PC-3 (cell line): ENCODE results near the gene SERINC2.

Source experiments
- CTCF ChIP-seq: fragments of 300-600 bp; sonication (generic); conservative IDR thresholded peaks from 2 replicates; pipeline ENCODE4 v1.5.1; 2017; ENCODE audit warnings: antibody characterized with exemption, low read depth, mild to moderate bottlenecking, low read length
- EZH2 ChIP-seq: fragments of 300-600 bp; sonication (generic); IDR thresholded peaks from one replicate; pipeline ENCODE4 v1.6.1; 2017; ENCODE audit warnings: antibody characterized with exemption, mild to moderate bottlenecking, low read length; ENCODE audit not compliant: unreplicated experiment
- EZH2phosphoT487 ChIP-seq: fragments of 300-600 bp; sonication (generic); IDR thresholded peaks from 2 replicates; pipeline ENCODE4 v1.6.1; 2018; ENCODE audit warnings: mild to moderate bottlenecking, antibody characterized with exemption, low read length, borderline replicate concordance

DNA sequence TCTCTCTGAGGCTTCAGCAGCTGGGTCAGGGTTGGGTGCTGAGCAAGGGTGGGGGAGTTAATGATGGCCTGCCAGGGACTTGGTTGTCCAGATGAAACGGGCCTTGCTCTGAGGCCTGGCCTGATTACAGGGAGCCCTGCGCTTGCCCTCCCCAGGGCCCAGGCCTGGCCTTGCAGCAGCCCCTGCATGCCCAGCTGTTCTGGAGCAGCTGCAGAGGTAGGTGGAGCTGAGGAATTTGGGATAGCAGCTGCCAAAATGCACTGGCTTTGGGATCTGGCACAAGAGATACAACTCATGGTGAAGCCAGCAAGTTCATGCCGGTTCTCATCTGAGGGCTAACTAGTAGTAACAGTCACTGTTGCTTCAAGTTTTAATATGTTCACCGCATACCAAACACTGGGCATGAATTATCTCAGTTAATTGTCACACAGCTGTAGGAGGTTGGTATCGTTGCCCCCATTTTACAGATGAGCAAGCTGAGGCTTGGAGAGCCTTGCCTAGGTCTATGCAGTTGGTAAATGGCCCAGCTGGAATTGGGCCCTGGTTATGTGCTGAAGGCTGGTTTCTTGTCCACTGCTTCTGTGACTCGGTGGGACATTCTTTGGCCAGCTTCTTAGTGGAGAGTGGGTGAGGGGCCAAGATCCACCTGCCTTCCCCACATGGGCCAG, 7.3 kb upstream of the SERINC2 start:
- TF ChIP-seq CTCF (no peak), EZH2 (no peak), EZH2phosphoT487 (no peak)
